GM18951 (cell line): Measurements from ENCODE around the gene MEGF11.

ENCODE experiments used
- POLR2A ChIP-seq: IDR thresholded peaks from 4 replicates; pipeline ENCODE4 v1.6.1; 2011; ENCODE audit warnings: mild to moderate bottlenecking; ENCODE audit not compliant: insufficient read length, insufficient read depth; ENCODE audit errors: extremely low read depth
- in situ Hi-C: fragments of 300-500 bp; cut with MboI; formaldehyde crosslinking; loops from one replicate; pipeline ENCODE4 v1.12.0; 2022; ENCODE audit warnings: low sequenced_read_pairs, mixed read lengths, inconsistent platforms; ENCODE audit not compliant: unreplicated experiment

The MEGF11 gene

GRCh38 chr15:66240240-66240794, 13.2 kb downstream of the MEGF11 start:
- in situ Hi-C loops: no loop called here
- TF ChIP-seq POLR2A: no peak

- in situ Hi-C loops: no loop called here
Measured at GRCh38 chr15:66239514-66239913, 14.0 kb downstream of the MEGF11 start.

DNA sequence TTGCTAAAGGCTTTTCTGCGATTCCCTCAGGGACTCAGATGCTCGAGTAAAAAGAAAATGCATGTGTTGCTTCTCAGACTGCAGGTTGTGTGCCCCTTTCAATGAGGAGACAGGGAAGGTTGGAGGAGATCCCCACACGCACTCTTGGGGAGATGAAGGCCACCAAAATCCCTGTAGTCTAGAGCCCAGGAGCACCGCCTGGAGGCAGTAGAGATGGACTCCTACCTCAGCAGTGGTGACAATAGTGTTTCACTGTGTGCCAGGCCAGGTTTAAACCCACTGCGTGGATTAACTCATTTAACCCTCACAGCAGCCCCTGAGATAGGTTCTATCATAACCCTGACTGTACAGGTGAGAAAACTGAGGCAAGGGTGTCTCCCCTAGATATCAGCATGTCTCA, 15.2 kb downstream of the MEGF11 start:
- in situ Hi-C loops: no loop called here
- no peak for TF ChIP-seq POLR2A

More at GRCh38 chr15:66239514-66239913, 14.0 kb downstream of the MEGF11 start:
- TF ChIP-seq POLR2A: no peak

GRCh38 chr15:66237513-66238235, 15.9 kb downstream of the MEGF11 start:
- TF ChIP-seq POLR2A: no peak
- in situ Hi-C loops: no loop called here

DNA sequence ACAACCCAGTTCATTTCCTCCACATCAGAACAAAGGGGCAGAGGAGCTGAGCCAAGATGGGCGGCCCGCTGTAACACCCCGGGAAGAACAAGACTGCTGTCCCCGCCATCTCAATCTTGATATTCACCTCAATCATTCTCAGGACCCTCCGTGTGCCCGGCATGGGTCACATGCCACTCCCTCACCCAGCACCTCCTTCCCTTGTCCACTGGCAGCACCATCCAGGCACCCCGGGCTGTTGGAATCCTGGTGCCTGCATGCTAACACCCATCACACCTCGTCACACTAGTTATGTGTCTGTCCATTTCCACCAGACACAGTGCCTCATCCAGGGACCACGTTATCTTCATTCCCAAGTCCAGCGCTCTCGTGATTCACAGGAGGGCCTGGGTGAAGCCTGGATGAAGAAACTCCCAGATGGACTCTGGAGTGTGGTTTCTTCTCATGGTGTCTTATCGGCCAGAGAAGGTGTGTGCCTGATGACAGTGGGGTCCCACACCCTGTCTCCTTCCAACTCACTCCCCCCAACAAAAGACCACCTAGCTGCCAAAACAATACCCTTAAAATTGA, 16.7 kb downstream of the MEGF11 start:
- in situ Hi-C loops: no loop called here
- TF ChIP-seq POLR2A: no peak

GRCh38 chr15:66235866-66236265, 17.7 kb downstream of the MEGF11 start:
- TF ChIP-seq POLR2A: no peak
- in situ Hi-C loops: no loop called here

- TF ChIP-seq POLR2A: no peak
- in situ Hi-C loops: no loop called here
Measured at GRCh38 chr15:66234798-66235197, 18.8 kb downstream of the MEGF11 start.

DNA sequence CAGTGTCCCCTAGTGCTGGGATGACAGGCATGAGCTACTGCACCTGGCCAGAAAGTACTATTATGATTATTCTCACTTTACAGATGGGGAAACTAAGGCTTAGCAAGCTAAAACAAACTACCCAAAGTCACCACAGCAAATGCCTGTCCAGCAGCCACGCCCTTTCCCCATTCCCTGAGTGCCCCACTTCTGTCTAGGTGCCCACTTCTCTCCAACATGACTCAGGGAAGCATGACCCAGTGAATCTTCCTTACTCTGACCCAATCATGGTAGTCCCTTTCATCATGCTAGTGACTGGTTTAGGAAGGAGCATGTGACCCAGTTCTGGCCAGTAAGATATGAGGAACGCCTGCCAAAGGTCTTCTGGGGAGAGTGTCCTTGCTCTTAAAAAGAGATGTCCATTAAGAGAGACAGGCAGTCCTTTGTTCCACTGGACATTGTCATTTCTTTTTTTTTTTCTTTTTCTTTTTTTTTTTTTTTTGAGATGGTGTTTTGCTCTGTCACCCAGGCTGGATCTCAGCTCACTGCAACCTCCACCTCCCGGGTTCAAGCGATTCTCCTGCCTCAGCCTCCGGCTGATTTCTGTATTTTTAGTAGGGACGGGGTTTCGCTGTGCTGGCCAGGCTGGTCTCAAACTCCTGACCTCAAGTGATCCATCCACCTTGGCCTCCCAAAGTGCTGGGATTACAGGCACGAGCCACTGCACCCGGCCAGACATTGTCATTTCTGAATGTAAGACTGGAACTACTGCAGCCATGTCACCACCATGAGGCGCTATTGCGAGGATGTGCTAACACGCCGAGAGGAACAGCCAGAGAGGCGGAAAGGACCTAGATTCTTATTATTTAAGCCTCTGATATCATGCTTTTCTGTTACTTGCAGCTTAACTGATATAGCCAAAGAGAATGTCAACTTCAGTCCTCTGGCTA, 19.8 kb downstream of the MEGF11 start:
- no peak for TF ChIP-seq POLR2A
- in situ Hi-C loops: no loop called here

DNA sequence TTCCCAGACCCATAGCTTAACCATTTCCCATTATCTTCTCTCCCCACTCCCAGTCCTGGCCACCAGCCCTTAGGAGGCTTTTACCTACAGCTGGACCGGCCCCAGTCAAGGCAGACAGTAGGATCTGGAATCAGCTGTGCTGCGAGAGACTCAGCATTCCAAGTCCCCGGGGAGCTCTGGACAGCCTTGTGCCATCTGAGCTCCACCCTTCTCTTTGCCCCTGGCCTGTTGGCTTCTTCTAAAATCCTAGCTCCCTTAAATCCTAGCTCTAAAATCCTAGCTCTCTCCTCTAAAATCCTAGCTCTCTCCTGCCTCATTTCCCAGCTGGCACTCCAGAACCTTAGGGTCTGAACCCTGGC, 21.3 kb downstream of the MEGF11 start:
- no peak for TF ChIP-seq POLR2A
- in situ Hi-C loops: no loop called here

DNA sequence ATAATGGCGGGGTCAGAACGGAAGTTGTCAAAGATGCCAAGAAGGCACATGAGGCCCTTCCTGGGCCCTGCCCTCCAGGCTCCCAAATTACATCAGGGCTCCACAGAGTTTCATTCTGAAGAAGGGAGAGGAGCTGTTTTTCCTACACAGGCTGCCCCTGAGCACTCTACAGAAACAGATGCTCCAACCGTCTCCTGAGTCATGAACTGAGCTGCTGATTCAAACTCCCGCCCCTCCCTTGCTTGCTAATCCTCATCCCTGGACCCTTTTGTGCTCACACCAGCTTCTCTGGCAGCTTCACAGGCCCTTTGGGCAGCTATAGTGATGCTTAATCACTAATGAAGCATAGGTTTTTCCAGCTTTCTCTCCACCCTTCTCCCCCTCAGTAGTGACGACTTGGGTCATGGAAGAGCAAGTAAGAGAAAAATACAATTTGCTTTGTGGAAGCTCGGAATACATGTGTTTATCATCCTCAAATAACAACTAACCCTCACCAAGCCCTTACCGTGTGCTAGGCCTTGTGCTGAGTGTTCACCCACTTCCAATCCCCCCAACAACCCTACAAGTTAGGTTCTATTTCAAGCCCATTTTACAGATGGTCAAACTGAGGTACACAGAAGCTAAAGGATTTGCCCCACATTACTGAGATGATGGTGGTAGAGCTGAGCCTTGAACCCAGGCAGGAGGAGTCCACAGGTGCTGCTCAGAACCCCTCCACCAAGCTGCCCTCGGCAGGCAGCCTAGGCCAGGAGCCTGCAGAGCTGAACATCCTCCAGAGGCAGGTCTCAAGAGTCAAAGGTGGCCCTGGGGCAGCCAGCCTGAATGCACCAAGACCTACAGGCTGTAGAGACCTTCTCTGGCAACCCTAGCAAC, 21.9 kb downstream of the MEGF11 start:
- in situ Hi-C loops: no loop called here
- TF ChIP-seq POLR2A: no peak

GRCh38 chr15:66229790-66230465, 23.6 kb downstream of the MEGF11 start:
- TF ChIP-seq POLR2A: no peak

GRCh38 chr15:66228807-66229735, 24.5 kb downstream of the MEGF11 start:
- in situ Hi-C loops: no loop called here
- TF ChIP-seq POLR2A: no peak

More at GRCh38 chr15:66229790-66230465, 23.6 kb downstream of the MEGF11 start:
- in situ Hi-C loops: no loop called here
